Measurements from ENCODE around the gene PYROXD2.

GRCh38 chr10:98457721-98458120 lies 42.7 kb upstream of the PYROXD2 start:
- TF ChIP-seq POLR2A (IDR thresholded peaks at IDR 0.05) (no peak), CTCF (IDR thresholded peaks at IDR 0.05) (no peak)
